Activated CD4-positive, CD25-positive, alpha-beta regulatory T cell treated with anti-CD3 and anti-CD28 coated beads, Interleukin-2, amount 50 U/mL, for 24 hours (primary cell): ENCODE data around the gene CDKN2AIPNL.
"Not testable (repeated sequence)": the region's sequence is repeated elsewhere in the genome, so short reads cannot be mapped to it uniquely, and the experiment has no call there.

Experiments used
- ATAC-seq, 2 donors: fragments of 150-1000 bp; cut with Tn5 transposase; one replicate each; pipeline ENCODE4 v1.10.0; 2021; ENCODE audit warnings: mild to moderate bottlenecking in 1 of 2, moderate library complexity in 1 of 2

CDKN2AIPNL gene

DNA sequence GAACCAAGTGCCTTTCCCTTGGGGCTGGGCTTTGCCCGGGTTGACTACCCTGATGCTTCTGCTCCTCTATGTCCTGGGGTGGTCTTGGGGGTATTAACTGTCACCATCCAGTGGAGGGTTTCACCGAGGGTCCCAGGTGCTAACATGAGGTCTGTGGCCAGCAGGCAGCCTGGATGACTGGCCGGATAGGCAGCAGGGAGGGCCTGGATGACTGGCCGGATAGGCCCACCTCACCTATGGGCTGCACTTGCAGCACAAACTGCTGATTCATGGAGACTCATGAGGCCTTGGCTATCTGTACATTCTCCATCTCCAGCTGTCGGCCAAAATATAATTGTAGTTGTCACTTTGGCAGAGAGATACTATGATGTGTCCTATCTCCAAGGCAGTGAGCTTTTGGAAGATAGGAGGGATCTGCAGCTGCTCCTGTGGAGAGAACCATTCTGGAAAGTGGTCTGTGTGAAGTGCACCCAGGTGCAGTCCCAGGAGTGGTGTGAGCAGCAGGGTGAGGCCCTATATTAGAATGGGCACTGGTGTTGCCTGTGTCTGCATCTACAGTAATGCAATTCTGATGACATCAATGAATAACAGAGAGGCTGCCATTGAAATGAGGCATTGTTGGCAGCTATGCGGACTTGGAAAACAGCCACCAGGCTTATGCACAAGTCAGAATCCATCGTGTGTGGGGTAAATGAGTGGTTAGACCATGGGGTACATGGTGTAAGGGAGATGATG, 26.3 kb upstream of the CDKN2AIPNL start:
- no peak for ATAC-seq

DNA sequence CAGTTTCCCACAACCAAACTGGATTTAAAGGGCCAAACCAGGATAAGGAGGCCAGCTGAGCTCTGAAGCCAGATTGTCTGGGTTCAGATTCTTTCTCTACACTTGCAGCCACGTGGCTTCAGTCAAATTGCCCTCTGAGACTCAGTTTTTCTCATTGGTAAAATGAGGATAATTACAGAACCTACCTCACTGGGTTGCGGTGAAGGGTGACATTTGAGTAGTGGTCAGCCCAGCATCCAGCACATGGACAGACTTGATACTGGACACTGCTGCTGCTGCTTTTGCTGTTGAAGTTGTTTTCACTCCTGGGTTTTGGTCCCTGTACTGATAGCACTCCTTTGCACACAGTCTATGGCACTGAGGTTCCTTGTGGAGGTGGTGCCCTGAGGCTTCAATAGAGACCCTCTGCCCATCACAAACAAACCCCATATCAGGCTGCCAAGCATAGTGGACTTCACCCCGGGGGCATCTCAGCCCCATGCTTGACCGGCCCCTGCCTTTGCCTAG, 25.7 kb upstream of the CDKN2AIPNL start:
- no peak for ATAC-seq

DNA sequence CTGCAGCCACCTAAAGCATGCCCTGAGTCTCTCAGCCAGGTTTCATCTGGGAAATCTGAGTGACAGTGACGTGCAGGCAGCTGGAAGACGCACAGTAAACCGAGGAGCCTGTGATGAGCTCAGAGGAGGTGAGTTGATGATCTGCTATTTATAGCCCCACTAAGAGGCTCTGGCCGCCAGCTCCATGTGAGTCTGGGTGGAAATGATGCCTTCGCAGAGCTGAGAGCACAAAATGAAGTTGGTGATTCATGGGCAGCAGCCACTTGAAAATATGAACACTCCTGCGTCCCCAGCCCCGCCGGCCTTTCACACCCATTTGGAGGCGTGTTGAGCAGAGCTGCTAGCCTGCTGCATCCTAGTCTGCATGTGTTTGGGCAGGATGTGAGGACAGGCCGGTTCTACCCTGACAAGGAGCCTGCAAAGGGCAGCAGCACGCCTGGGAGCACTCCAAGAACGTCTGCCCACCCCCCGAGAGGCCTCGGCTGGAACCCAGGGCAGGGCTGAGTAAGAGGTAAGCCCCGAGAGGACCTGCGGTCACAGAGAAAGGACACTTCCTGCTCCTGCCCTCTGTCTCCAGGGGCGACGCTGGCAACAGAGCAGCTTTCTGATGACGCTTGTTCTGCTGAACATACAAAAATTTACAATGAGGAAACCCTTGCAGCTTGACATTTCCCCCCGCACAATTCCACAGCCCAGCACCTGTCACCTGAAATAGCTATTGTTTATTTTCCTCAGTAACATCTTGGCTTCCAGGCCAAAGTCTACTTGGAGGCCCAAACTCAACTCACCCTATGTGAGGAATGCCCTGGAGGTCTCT, 25.1 kb upstream of the CDKN2AIPNL start:
- ATAC-seq, result peak; percentile 77 to 82

DNA sequence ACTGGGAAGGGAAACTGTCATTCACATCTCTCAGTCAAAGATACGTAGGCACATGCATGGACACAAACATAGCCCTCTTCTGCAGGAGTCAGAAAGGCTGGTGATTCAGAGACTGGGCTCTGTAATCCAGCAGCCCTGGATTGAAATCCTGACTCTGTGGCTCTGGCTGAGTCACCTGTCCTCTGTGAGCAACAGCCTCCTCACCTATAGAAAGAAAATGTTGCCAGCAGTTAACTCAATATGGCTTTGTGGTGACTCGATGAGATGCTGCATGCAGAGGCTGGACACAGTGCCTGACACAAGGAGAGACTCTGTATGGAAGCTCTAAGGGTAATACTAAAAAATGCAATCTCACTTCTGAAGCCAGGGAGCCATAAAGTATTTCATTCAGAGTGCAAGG, 23.9 kb upstream of the CDKN2AIPNL start:
- ATAC-seq, result peak; percentile 23 to 39

DNA sequence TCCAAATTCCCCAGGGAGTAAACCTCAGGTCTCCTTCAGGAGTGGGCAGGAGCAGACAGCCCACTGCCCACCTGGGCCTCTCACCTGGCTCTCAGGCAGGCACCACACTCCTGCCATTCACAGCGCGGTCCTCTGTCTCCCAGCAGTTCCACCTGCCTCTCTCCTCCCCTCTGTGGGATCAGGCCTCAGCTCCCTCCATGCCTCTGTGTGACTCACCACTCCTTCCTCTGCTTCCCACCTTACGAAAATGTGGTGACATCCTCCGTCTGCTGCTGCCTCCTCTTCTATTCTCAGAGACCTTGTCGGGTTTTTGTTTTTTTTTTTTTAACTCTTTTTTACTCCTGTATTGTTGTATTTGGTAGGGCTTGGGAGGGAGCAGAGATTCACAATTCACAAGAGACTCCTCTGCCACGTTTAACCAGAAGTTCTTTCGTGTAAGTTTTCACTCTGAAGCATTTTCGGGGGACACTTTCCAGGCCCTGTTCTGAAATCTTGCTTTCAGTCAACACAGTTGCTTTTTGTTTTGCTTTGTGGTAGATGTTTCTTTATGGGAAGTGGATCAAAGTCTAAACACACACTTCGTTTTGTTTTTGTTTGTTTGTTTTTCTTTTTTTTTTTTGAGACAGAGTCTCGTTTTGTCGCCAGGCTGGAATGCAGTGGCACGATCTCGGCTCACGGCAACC, 21.1 kb upstream of the CDKN2AIPNL start:
- ATAC-seq, result no peak

DNA sequence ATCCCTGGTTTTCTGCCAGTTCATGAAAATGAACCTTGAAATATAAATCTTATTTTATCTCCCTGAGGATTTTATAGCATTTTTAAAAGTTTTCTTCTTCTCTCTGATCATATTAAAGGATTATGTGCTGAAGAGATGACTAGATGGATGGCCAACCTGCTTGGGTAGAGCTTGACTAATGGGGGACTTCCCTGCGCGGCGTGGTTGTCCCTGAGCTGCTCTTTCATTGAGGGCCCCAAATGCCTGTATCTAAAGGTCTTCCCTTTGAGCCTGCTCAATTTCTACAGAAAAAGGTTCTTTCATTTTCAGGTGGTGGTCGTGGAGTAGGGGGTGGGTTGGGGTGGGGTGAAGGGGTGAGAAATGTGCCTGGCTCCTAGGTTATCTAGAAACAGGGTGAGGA, 20.5 kb upstream of the CDKN2AIPNL start:
- ATAC-seq, result peak in 1 of 2 donors; percentile 21

DNA sequence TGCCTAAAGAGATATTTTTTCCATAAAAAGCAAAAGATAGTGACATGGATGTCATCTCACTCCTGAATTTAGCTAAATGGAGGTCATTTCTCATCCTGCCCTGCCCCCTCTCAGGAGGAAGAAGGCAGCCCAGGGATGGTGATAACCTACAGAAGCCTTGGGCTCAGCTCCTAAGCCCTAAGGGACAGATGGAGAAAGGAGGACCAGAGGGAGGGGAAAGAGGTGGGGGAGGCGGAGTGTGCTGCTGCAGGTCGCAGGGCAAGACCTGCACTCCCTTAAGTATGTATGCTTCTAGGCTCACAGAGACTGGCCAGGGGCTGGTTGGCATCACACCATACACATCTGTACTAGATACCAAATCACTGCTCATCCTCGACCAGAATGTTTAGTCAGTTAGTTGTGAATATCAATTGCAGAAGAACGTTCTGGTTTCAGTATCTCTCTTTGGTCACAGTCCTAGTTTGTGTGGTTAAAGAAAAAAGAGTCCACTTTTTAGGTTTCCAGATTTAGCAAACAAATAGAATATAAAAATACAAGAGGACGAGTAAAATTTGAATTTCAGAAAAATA, 18.4 kb upstream of the CDKN2AIPNL start:
- ATAC-seq, result no peak

DNA sequence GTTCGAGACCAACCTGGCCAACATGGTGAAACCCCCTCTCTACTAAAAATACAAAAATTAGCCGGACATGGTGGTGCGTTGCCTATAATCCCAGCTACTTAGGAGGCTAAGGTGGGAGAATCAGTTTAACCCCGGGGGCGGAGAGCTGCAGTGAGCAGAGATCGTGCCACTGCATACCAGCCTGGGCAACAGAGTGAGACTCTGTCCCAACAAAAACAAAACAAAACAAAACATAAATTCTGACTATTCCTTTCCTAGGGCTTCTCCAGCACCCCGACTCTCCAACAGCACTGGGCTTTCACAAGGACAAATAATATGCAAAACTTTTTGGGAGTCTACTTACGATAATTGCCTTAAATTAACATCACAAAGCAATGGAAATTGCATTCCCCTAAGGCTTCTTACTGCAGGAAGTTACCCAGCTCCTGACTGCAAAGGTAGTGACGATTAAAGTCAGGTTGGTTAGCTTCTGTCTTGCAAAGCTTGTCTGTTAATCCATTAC, 15.9 kb upstream of the CDKN2AIPNL start:
- no peak for ATAC-seq

DNA sequence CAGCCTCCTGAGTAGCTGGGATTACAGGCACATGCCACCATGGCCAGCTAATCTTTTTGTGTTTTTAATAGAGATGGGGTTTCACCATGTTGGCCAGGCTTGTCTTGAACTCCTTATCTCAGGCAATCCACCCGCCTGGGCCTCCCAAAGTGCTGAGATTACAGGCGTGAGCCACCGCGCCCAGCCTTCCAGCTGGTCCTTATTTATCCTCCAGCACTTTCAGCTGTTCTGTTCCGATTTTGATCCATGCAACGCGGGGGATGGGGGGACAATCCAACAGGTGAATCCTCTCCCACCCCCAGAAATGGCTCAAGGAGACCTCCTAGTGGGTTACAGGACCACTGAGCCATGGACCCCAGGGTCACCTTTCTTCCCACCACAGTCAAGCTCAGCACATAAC, 14.7 kb upstream of the CDKN2AIPNL start:
- ATAC-seq, result no peak

DNA sequence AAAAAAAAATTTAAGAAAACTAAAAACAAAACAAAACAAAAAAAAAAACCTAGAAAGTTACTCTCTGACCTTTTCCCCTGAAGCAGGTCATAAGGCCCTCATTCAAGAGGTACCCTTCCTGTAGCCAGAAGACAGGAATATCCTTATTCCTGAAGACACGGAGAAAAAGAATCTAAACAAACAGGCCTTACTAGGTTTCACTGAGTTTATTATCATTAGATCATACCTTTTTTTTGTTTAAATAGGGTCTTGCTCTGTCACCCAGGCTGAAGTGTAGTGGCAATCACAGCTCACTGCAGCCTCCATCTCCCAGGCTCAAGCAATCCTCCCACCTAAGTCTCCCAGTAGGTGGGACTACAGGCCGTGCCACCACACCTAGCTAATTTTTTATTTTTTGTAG, 11.7 kb upstream of the CDKN2AIPNL start:
- ATAC-seq, result no peak

DNA sequence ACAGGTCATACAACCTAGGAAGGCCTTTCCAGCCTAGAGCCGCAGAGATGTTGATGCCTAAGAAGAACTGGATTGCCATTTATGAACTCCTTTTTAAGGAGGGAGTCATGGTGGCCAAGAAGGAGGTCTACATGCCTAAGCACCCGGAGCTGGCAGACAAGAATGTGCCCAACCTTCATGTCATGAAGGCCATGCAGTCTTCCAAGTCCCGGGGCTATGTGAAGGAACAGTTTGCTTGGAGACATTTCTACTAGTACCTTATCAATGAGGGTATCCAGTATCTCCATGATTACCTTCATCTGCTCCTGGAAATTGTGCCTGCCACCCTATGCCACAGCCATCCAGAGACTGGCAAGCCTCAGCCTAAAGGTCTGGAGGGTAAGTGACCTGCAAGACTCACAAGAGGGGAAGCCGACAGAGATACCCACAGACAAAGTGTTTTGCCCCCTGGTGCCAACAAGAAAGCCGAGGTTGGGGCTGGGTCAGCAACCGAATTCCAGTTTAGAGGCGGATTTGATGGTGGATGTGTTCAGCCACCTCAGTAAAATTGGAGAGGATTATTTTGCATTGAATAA, 11.2 kb upstream of the CDKN2AIPNL start:
- ATAC-seq, result no peak

DNA sequence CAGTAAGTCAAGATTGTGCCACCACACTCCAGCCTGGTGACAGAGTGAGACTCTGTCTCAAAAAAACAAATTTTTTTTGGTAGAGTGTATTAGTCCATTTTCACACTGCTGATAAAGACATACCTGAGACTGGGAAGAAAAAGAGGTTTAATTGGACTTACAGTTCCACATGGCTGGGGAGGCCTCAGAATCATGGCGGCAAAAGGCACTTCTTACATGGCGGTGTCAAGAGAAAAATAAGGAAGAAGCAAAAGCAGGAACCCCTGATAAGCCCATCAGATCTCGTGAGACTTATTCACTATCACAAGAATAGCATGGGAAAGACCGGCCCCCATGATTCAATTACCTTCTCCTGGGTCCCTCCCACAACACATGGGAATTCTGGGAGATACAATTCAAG, 9.4 kb upstream of the CDKN2AIPNL start:
- not testable (repeated sequence) for ATAC-seq

DNA sequence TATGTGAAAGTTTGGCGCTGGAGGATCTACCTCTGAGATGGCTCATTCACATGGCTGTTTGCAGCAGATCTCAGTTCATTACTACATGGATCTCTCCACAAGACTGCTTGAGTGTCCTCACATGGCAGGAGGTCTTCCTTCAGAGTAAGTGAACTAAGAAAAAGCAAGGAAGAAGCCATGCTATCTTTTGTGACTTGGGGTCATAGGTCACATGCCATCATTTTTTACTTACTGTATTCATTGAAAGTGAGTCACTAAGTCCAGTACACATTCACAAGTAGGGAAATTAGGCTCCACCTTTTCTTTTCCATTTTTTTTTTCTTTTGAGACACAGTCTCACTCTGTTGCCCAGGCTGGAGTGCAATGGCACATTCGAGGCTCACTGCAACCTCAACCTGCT, 8.7 kb upstream of the CDKN2AIPNL start:
- ATAC-seq, result no peak

DNA sequence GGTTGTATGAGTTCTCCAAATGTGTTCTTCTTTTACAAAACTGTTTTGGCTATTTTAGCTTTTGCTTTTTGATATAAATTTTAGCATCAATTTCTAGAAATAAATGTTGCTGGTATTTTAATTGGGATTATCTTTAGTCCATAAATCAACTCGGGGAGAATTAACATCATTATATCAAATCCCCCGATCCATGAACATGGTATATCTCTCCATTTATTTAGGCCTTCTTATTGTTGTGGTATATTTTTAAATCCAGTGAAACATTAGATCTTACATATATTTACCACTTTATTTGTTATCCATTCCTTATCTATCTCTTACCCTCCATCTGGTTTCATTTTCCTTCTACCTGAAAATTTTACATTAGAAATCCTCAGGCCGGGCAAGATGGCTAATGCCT, 7.3 kb upstream of the CDKN2AIPNL start:
- no peak for ATAC-seq

DNA sequence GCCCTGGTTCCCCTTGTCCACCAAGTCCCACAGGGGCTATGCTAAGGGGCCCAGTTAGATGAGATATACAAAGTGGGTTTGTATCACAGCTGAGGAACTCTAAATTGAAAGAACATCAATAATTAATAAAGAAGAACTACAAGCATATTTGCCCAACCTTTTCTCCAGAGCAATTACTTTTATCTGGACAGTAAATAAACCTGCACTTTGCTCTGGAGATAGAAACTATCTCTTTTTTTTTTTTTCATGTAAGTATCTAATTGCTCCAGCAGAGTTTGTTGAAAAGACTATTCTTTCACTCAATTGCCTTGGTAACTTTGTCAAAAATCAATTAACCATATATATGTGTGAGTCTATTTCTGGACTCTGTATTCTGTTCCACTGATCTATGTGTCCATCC, 6.0 kb upstream of the CDKN2AIPNL start:
- ATAC-seq, result no peak

DNA sequence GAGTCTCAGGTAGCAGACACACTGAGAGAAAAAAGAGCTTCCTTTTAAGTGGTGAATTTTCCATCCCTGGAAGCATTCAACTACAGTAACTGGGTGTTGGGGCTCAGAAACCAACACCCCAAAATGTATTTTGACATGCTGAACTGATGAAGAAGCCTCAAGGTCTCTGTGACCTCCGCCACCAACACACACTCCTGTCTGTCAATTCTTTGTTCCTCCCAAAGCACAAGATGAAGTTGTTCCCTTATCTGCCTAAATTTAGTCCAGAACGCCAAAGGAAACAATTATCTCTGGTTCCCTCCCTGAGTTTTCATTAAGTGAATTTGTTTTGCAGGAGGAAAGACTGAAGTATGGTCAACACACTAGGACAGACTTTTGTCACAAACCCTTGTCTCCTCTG, 1.4 kb upstream of the CDKN2AIPNL start:
- no peak for ATAC-seq

DNA sequence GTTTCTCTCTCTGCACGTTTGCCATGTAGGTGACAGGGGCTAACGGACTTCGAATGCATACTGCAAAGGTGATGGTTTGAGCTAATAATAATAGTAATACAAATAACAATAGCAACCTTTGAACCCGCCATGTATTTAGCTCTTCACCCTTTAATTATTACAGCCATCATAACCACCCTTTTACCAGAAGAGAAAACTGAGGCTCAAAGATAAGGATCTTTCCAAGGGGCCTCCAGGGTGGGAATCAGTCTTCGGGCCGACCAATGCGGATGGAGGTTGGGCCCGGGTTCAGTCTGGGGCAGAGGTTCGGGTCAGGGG, 494 bp downstream of the CDKN2AIPNL start:
- ATAC-seq, result no peak

DNA sequence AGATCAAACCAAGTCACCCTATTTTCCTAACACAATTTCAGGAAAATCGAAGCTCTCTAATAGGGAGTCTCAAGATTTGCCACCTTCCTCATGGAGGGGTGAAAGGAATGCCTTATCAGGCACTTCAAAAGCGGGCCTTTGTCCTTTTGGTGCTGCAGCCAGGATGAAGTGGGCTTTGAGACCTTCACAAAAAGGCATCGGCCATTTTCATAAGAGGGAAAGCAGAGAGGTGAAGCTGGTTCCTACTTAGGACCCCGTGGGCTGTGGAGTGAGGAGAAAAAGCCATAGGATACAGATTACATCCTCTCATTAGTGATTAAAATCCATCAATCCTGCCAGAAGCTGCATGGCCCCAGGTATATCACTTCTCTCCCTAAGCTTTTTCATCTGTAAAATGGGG, 859 bp downstream of the CDKN2AIPNL start:
- no peak for ATAC-seq

DNA sequence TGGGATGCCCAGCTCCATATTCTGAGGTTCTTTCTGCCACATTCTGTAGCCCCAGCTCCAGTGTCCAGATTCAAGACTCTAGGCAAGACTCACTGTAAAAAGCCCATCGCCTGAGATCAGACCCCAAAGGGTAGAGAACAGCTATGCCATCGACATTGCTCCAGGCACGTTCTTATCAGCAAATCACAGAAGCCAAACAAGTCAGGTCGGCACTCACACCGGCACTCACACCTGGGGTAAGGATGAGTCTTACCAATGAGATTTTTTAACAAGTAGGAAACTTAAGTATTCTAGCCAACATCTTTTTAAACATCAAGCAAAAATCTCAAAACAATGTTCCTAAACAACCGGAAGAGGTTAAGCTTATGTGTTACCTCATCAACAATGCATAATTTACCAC, 2.4 kb downstream of the CDKN2AIPNL start:
- no peak for ATAC-seq

DNA sequence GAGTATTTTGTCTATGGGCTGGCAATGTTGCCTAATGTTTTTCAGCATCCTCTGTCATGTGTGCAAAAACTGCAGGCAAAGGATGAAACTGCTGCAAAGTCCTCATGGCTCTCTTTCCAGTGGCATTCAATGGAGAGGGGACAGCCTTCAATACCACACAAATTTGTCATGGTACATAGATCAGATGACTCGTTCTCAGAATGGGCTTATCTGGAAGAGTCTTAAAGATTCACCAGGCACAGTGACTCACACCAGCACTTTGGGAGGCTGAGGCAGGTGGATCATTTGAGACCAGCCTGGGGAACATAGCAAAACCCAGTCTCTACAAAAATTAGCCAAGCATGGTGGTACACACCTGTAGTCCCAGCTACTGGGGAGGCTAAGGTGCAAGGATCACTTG, 5.3 kb downstream of the CDKN2AIPNL start:
- peak; percentile 46 to 57 for ATAC-seq

DNA sequence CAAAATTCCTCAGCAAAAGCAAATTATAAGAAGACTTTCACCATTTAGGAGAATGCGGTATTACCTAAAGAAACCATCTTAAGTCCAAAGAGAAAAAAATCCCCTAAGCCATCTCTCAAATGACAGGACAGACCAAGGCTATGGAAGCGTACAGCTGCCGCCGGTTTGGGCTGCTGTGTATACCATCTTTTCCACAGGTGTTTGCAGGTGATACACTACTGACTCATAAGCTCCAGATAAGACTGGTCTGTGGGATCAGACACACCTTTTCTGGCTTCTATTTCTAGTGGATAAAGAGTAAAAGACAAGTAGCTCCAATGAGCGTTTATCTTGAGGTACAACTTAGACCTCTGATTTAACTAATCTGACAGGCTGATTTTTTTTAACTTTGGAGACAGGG, 7.7 kb downstream of the CDKN2AIPNL start:
- ATAC-seq, result no peak

DNA sequence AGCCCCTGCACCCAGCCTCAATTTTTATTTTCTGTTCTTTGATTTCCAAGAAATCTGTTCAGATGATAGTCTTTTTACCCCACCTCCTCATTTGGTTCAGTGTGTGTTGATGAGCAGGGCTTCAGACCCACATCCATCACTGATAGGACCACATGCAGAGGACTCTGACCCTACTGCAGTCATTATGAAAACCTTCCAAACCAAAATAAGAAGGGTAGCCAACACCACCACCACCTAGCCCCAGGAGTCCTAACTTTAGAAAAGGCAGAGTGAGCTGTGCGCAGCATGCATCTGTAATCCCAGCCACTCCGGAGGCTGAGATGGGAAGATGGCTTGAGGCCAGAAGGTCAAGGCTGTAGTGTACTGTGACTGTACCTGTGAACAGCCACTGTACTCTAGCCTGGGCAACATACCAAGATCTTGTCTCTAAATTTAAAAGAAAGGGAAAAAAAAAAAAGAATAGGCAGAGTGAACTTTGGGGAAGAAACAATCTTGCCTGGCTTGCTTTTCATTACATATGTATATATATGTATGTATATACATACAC, 13.0 kb downstream of the CDKN2AIPNL start:
- no peak for ATAC-seq
